RWPE2 (cell line): Measurements from ENCODE around the gene ANGEL1.

ENCODE experiments used
- ATAC-seq: fragments of 200-7000 bp; cut with Tn5 transposase; 3 replicates; pipeline ENCODE4 v1.9.1; 2021; ENCODE audit warnings: low read depth
- DNase-seq: peaks from one replicate; pipeline ENCODE4 v3.0.0-alpha.2; 2020; ENCODE audit warnings: low spot score
- H3K27ac ChIP-seq: fragments of 450-650 bp; 2 replicates; pipeline ENCODE4 v1.5.1; 2017; ENCODE audit warnings: mild to moderate bottlenecking; ENCODE audit not compliant: poor library complexity, severe bottlenecking
- H3K27me3 ChIP-seq: fragments of 250-450 bp; sonication (Bioruptor Pico); 2 replicates; pipeline ENCODE4 v1.5.1; 2021; ENCODE audit warnings: mild to moderate bottlenecking, moderate library complexity; ENCODE audit not compliant: insufficient read depth, poor library complexity, severe bottlenecking
- H3K36me3 ChIP-seq: fragments of 250-450 bp; sonication (Bioruptor Pico); 2 replicates; pipeline ENCODE4 v1.5.1; 2020; ENCODE audit warnings: low read depth, mild to moderate bottlenecking, moderate library complexity
- H3K4me1 ChIP-seq: fragments of 250-450 bp; sonication (Bioruptor Pico); 2 replicates; pipeline ENCODE4 v1.5.1; 2021; ENCODE audit warnings: mild to moderate bottlenecking, moderate library complexity; ENCODE audit not compliant: insufficient read depth, poor library complexity, severe bottlenecking
- H3K4me3 ChIP-seq: fragments of 250-450 bp; sonication (Bioruptor Pico); 2 replicates; pipeline ENCODE4 v1.5.1; 2021; ENCODE audit warnings: mild to moderate bottlenecking, moderate library complexity; ENCODE audit not compliant: severe bottlenecking
- H3K9me3 ChIP-seq: fragments of 250-450 bp; sonication (Bioruptor Pico); 2 replicates; pipeline ENCODE4 v1.5.1; 2021; ENCODE audit warnings: mild to moderate bottlenecking, moderate library complexity; ENCODE audit not compliant: severe bottlenecking
- CTCF ChIP-seq: fragments of 450-650 bp; IDR thresholded peaks from one replicate; pipeline ENCODE4 v1.5.1; 2017; ENCODE audit warnings: mild to moderate bottlenecking, moderate library complexity; ENCODE audit not compliant: poor library complexity, severe bottlenecking

The ANGEL1 gene

GRCh38 chr14:76761960-76762410, 50.7 kb downstream of the ANGEL1 start:
- Histone ChIP-seq H3K27me3 (peaks cover 5% of the 10 kb centered on the region), H3K27ac (no peak overlapping the region), H3K4me3 (peak overlapping the region; percentile 55), H3K36me3 (no peaks in the 10 kb centered on the region), H3K9me3 (no peaks in the 10 kb centered on the region), H3K4me1 (no peaks in the 10 kb centered on the region)
- DNase-seq (peak; percentile 57), ATAC-seq (peak; percentile 2; the same call in 1 of the 3 replicates)
- TF ChIP-seq CTCF: no peak

- Histone ChIP-seq H3K4me1 (no peaks in the 10 kb centered on the region), H3K9me3 (no peaks in the 10 kb centered on the region), H3K4me3 (peak within 1 kb of the TSS; percentile 55), H3K27ac (no peak within 1 kb of the TSS), H3K36me3 (no peaks in the 10 kb centered on the region), H3K27me3 (peaks cover 5% of the 10 kb centered on the region)
- no peak for TF ChIP-seq CTCF
- ATAC-seq: peak; percentile 91
- peak; percentile 80 for DNase-seq
Measured at GRCh38 chr14:76761136-76761959, 51.3 kb downstream of the ANGEL1 start, which contains the start of gene VASH1. VASH1 (plus strand) TSS chr14:76761468; CDS start chr14:76762822, 1,354 bp downstream.

- no peak for TF ChIP-seq CTCF
- Histone ChIP-seq H3K36me3 (no peaks in the 10 kb centered on the region), H3K4me3 (peak overlapping the region; percentile 55), H3K27me3 (peaks cover 5% of the 10 kb centered on the region), H3K27ac (no peak overlapping the region), H3K4me1 (no peaks in the 10 kb centered on the region), H3K9me3 (no peaks in the 10 kb centered on the region)
- DNase-seq (peak; percentile 46), ATAC-seq (no peak)
Measured at GRCh38 chr14:76760331-76761135, 52.1 kb downstream of the ANGEL1 start.

- H3K36me3 ChIP-seq: no peaks in the 10 kb centered on the region
- no peaks in the 10 kb centered on the region for H3K9me3 ChIP-seq
- H3K27ac ChIP-seq: no peak overlapping the region
- TF ChIP-seq CTCF: no peak
- H3K4me3 ChIP-seq: no peak overlapping the region
- DNase-seq (no peak), ATAC-seq (no peak)
- H3K4me1 ChIP-seq: no peaks in the 10 kb centered on the region
- H3K27me3 ChIP-seq: peaks cover 5% of the 10 kb centered on the region
Measured at GRCh38 chr14:76759589-76759988, 53.1 kb downstream of the ANGEL1 start.
